HG02763 (cell line): Measurements from ENCODE around the gene SEMA3B.
A peak's percentile ranks its signal among the peaks of the same experiment; 100 is the strongest.
"Not testable (repeated sequence)": the region's sequence is repeated elsewhere in the genome, so short reads cannot be mapped to it uniquely, and the experiment has no call there.

Experiments used
- ATAC-seq: cut with Tn5 transposase; IDR thresholded peaks from one replicate; pipeline ENCODE4 v1.9.1; 2021; ENCODE audit warnings: mild to moderate bottlenecking, moderate library complexity; ENCODE audit not compliant: unreplicated experiment

SEMA3B gene

GRCh38 chr3:50271314-50271936 lies 2.5 kb downstream of the SEMA3B start:
- no peak for ATAC-seq

- ATAC-seq: not testable (repeated sequence)
These were observed 3.6 kb downstream of the SEMA3B start for GRCh38 chr3:50272538-50272910.

GRCh38 chr3:50272911-50273688 lies 4.2 kb downstream of the SEMA3B start:
- ATAC-seq: peak; percentile 80

GRCh38 chr3:50273689-50274065 lies 4.7 kb downstream of the SEMA3B start:
- no peak for ATAC-seq

- ATAC-seq: no peak
These were observed 5.6 kb downstream of the SEMA3B start for GRCh38 chr3:50274371-50275104.

- ATAC-seq: no peak
These were observed 6.4 kb downstream of the SEMA3B start for GRCh38 chr3:50275141-50275995.

- ATAC-seq: no peak
These were observed 7.2 kb downstream of the SEMA3B start for GRCh38 chr3:50275996-50276761.

- ATAC-seq: no peak
These were observed 7.8 kb downstream of the SEMA3B start for GRCh38 chr3:50276762-50277101.

GRCh38 chr3:50278123-50278879 lies 9.4 kb downstream of the SEMA3B start:
- ATAC-seq: no peak

- no peak for ATAC-seq
These were observed 9.9 kb downstream of the SEMA3B start, which contains the start of gene LSMEM2 for GRCh38 chr3:50278880-50279224. LSMEM2 (plus strand) TSS chr3:50279087; CDS start chr3:50279114, 27 bp downstream.

GRCh38 chr3:50279255-50280016 lies 10.5 kb downstream of the SEMA3B start:
- no peak for ATAC-seq

- not testable (repeated sequence) for ATAC-seq
These were observed 15.2 kb downstream of the SEMA3B start for GRCh38 chr3:50284121-50284520.

GRCh38 chr3:50286322-50287227 lies 17.6 kb downstream of the SEMA3B start:
- ATAC-seq: no peak

- ATAC-seq: no peak
These were observed 18.3 kb downstream of the SEMA3B start for GRCh38 chr3:50287262-50287661.

- no peak for ATAC-seq
These were observed 19.6 kb downstream of the SEMA3B start for GRCh38 chr3:50288387-50289007.

- no peak for ATAC-seq
These were observed 20.2 kb downstream of the SEMA3B start for GRCh38 chr3:50289130-50289529.

- ATAC-seq: no peak
These were observed 21.3 kb downstream of the SEMA3B start for GRCh38 chr3:50290161-50290641.
